Mammary epithelial cell (primary cell): Measurements from ENCODE around the gene MRPL11.

Source experiments
- CTCF ChIP-seq, 2 donors: IDR thresholded peaks in 1 of 2; conservative IDR thresholded peaks in 1 of 2; 2 replicates each; pipeline ENCODE4 v1.5.1; 2011 to 2012; ENCODE audit warnings: inconsistent platforms in 2 of 2, low read length in 2 of 2, mild to moderate bottlenecking in 2 of 2, control low read depth in 1 of 2, low read depth in 1 of 2; ENCODE audit not compliant: insufficient read depth in 1 of 2; ENCODE audit errors: extremely low read depth in 1 of 2
- EZH2 ChIP-seq: IDR thresholded peaks from 2 replicates; pipeline ENCODE4 v1.6.1; 2012; ENCODE audit warnings: low read length, inconsistent platforms, borderline replicate concordance

GRCh38 chr11:66454247-66454646 lies 15.6 kb upstream of the MRPL11 start:
- TF ChIP-seq CTCF (conservative IDR thresholded peaks at IDR 0.05 in 1 of 2, IDR thresholded peaks at IDR 0.05 in 1 of 2; ENCODE audit: extremely low read depth in 1 of 2, insufficient read depth in 1 of 2, low read depth in 1 of 2, low read length in 2 of 2), result no peak
- TF ChIP-seq EZH2, result no peak
